DOHH2 (cell line): ENCODE results near the gene NOSIP.

ENCODE experiments used
- H3F3A ChIP-seq: fragments of 200-600 bp; sonication (generic), shearing (Covaris generic); 2 replicates; pipeline ENCODE4 v1.6.0; 2016; ENCODE audit warnings: antibody characterized with exemption, mild to moderate bottlenecking; ENCODE audit not compliant: control insufficient read depth, insufficient read depth
- H3K27ac ChIP-seq: fragments of 200-600 bp; sonication (generic); 2 replicates; pipeline ENCODE4 v1.5.1; 2014; ENCODE audit warnings: low read depth, mild to moderate bottlenecking, low read length, moderate library complexity
- H3K27me3 ChIP-seq: fragments of 200-600 bp; sonication (generic); 2 replicates; pipeline ENCODE4 v1.6.1; 2014; ENCODE audit warnings: mild to moderate bottlenecking, low read length, mixed read lengths; ENCODE audit not compliant: control insufficient read depth
- H3K36me3 ChIP-seq: fragments of 200-600 bp; sonication (generic); 2 replicates; pipeline ENCODE4 v1.6.1; 2014; ENCODE audit warnings: mild to moderate bottlenecking, low read length, moderate library complexity, mixed read lengths; ENCODE audit not compliant: control insufficient read depth
- H3K4me1 ChIP-seq: fragments of 200-600 bp; sonication (generic); 2 replicates; pipeline ENCODE4 v1.6.1; 2014; ENCODE audit warnings: mild to moderate bottlenecking, low read length, mixed read lengths; ENCODE audit not compliant: control insufficient read depth
- H3K4me2 ChIP-seq: fragments of 200-600 bp; sonication (generic); 2 replicates; pipeline ENCODE4 v1.6.0; 2014; ENCODE audit warnings: mild to moderate bottlenecking, low read length, moderate library complexity
- H3K4me3 ChIP-seq: fragments of 200-600 bp; sonication (generic); 2 replicates; pipeline ENCODE4 v1.5.1; 2014; ENCODE audit warnings: mild to moderate bottlenecking, low read length, mixed read lengths
- H3K79me2 ChIP-seq: fragments of 200-600 bp; sonication (generic); 2 replicates; pipeline ENCODE4 v1.6.1; 2014; ENCODE audit warnings: mild to moderate bottlenecking, low read length, mixed read lengths; ENCODE audit not compliant: control insufficient read depth
- H3K9me2 ChIP-seq: fragments of 200-600 bp; sonication (generic); replicated peaks from 2 replicates; pipeline ENCODE4 v1.6.1; 2014; ENCODE audit warnings: mild to moderate bottlenecking, low read length, mixed read lengths; ENCODE audit not compliant: control insufficient read depth
- H3K9me3 ChIP-seq: fragments of 200-600 bp; sonication (generic); 2 replicates; pipeline ENCODE4 v1.6.1; 2014; ENCODE audit warnings: antibody characterized with exemption, low read length, mixed read lengths; ENCODE audit not compliant: control insufficient read depth, insufficient read depth
- H4K20me1 ChIP-seq: fragments of 200-600 bp; sonication (generic); 2 replicates; pipeline ENCODE4 v1.6.0; 2014; ENCODE audit warnings: low read depth, mild to moderate bottlenecking, antibody characterized with exemption, low read length, moderate library complexity; ENCODE audit not compliant: control insufficient read depth, insufficient read depth
- EZH2phosphoT487 ChIP-seq: fragments of 200-600 bp; sonication (generic); IDR thresholded peaks from 2 replicates; pipeline ENCODE4 v1.6.1; 2017; ENCODE audit warnings: borderline replicate concordance, mild to moderate bottlenecking, antibody characterized with exemption, low read length, moderate library complexity, mixed read lengths
- TF ChIP-seq, protein P1 (sequence below): fragments of 200-600 bp; sonication (generic); IDR thresholded peaks from one replicate; pipeline ENCODE4 v1.5.1; 2014; ENCODE audit warnings: antibody characterized with exemption, mild to moderate bottlenecking, low read depth, low read length; ENCODE audit not compliant: poor library complexity, severe bottlenecking

NOSIP gene

GRCh38 chr19:49518033-49518432 is 62.3 kb downstream of the NOSIP start:
- Histone ChIP-seq H3K4me1 (peaks cover 14% of the 10 kb centered on the region), H3K9me3 (no peaks in the 10 kb centered on the region), H4K20me1 (no peaks in the 10 kb centered on the region), H3F3A (peaks cover 3% of the 10 kb centered on the region), H3K27ac (no peak overlapping the region), H3K4me3 (no peak overlapping the region), H3K4me2 (no peak overlapping the region), H3K27me3 (0 out of 2 replicates have a peak, but pooled peaks cover 5% of the 10 kb centered on the region), H3K9me2 (no peaks in the 10 kb centered on the region), H3K79me2 (no peaks in the 10 kb centered on the region), H3K36me3 (no peaks in the 10 kb centered on the region)
- TF ChIP-seq, protein P1, sequence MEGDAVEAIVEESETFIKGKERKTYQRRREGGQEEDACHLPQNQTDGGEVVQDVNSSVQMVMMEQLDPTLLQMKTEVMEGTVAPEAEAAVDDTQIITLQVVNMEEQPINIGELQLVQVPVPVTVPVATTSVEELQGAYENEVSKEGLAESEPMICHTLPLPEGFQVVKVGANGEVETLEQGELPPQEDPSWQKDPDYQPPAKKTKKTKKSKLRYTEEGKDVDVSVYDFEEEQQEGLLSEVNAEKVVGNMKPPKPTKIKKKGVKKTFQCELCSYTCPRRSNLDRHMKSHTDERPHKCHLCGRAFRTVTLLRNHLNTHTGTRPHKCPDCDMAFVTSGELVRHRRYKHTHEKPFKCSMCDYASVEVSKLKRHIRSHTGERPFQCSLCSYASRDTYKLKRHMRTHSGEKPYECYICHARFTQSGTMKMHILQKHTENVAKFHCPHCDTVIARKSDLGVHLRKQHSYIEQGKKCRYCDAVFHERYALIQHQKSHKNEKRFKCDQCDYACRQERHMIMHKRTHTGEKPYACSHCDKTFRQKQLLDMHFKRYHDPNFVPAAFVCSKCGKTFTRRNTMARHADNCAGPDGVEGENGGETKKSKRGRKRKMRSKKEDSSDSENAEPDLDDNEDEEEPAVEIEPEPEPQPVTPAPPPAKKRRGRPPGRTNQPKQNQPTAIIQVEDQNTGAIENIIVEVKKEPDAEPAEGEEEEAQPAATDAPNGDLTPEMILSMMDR: no peak
- TF ChIP-seq EZH2phosphoT487: no peak

- H3K4me3 ChIP-seq: no peak overlapping the region
- no peaks in the 10 kb centered on the region for H3K9me3 ChIP-seq
- no peaks in the 10 kb centered on the region for H4K20me1 ChIP-seq
- peaks cover 13% of the 10 kb centered on the region for H3F3A ChIP-seq
- no peaks in the 10 kb centered on the region for H3K79me2 ChIP-seq
- no peaks in the 10 kb centered on the region for H3K36me3 ChIP-seq
- H3K27ac ChIP-seq: no peak overlapping the region
- H3K9me2 ChIP-seq: no peaks in the 10 kb centered on the region
- H3K27me3 ChIP-seq: peaks cover 11% of the 10 kb centered on the region; the same call in 1 of the 2 replicates
- TF ChIP-seq, protein P1: no peak
- no peak for TF ChIP-seq EZH2phosphoT487
- no peak overlapping the region for H3K4me2 ChIP-seq
- peaks cover 31% of the 10 kb centered on the region for H3K4me1 ChIP-seq
These were observed 64.6 kb downstream of the NOSIP start for GRCh38 chr19:49515767-49516166.

- no peaks in the 10 kb centered on the region for H3K9me2 ChIP-seq
- H3F3A ChIP-seq: peaks cover 10% of the 10 kb centered on the region
- H3K27ac ChIP-seq: no peak overlapping the region
- peaks cover 31% of the 10 kb centered on the region for H3K4me1 ChIP-seq
- H3K4me3 ChIP-seq: no peak overlapping the region
- no peak overlapping the region for H3K4me2 ChIP-seq
- no peaks in the 10 kb centered on the region for H3K79me2 ChIP-seq
- TF ChIP-seq, protein P1: no peak
- no peak for TF ChIP-seq EZH2phosphoT487
- H3K9me3 ChIP-seq: no peaks in the 10 kb centered on the region
- H3K36me3 ChIP-seq: no peaks in the 10 kb centered on the region
- H3K27me3 ChIP-seq: peaks cover 11% of the 10 kb centered on the region; the same call in 1 of the 2 replicates
- H4K20me1 ChIP-seq: no peaks in the 10 kb centered on the region
These were observed 66.2 kb downstream of the NOSIP start for GRCh38 chr19:49514151-49514550.

- no peaks in the 10 kb centered on the region for H3K9me2 ChIP-seq
- peak overlapping the region; percentile 98 for H3K4me2 ChIP-seq
- H3K9me3 ChIP-seq: no peaks in the 10 kb centered on the region
- peaks cover 11% of the 10 kb centered on the region; the same call in 1 of the 2 replicates for H3K27me3 ChIP-seq
- H3K27ac ChIP-seq: no peak overlapping the region
- H3F3A ChIP-seq: peaks cover 10% of the 10 kb centered on the region
- no peaks in the 10 kb centered on the region for H3K79me2 ChIP-seq
- H3K4me3 ChIP-seq: peak overlapping the region; percentile 83
- H4K20me1 ChIP-seq: no peaks in the 10 kb centered on the region
- H3K4me1 ChIP-seq: peaks cover 31% of the 10 kb centered on the region
- no peaks in the 10 kb centered on the region for H3K36me3 ChIP-seq
- TF ChIP-seq, protein P1: no peak
- TF ChIP-seq EZH2phosphoT487: no peak
These were observed 66.6 kb downstream of the NOSIP start for GRCh38 chr19:49513746-49514118.
